ENCODE data around the gene PIEZO2.

- no peak for TF ChIP-seq CTCF (IDR thresholded peaks at IDR 0.05)
- TF ChIP-seq POLR2A (IDR thresholded peaks at IDR 0.05), result no peak
- TF ChIP-seq POLR2AphosphoS5 (IDR thresholded peaks at IDR 0.05), result no peak
These were observed 305.8 kb downstream of the PIEZO2 start for GRCh38 chr18:10843565-10843964.

Data from breast epithelium (tissue), 3 donors.